Gastroesophageal sphincter (tissue), 4 donors: Measurements from ENCODE around the gene ELMOD3. TPM values are rescaled to one million over a fixed set of nuclear protein-coding genes. Genes with fewer than 3 reads are reported as not detected.

Experiments used
- ATAC-seq: fragments of 150-250 bp; one replicate; pipeline ENCODE4 v1.9.1; 2016; ENCODE audit warnings: mild to moderate bottlenecking, moderate library complexity
- H3K27ac ChIP-seq, 4 donors: fragments of 200-600 bp; sonication (generic) in 3 of 4; 1 replicate in 3 of 4; 2 replicates in 1 of 4; pipeline ENCODE4 v1.5.1; 2016 to 2019
- H3K27me3 ChIP-seq: fragments of 200-600 bp; sonication (generic); one replicate; pipeline ENCODE4 v1.5.1; 2019
- H3K36me3 ChIP-seq, 2 donors: fragments of 200-600 bp; sonication (generic); one replicate each; pipeline ENCODE4 v1.5.1; 2019; ENCODE audit warnings: control low read depth in 1 of 2
- H3K4me1 ChIP-seq, 3 donors: fragments of 200-600 bp; sonication (generic); 1 replicate in 2 of 3; 2 replicates in 1 of 3; pipeline ENCODE4 v1.5.1; 2016 to 2019; ENCODE audit warnings: control low read depth in 2 of 3
- H3K4me3 ChIP-seq, 2 donors: fragments of 200-600 bp; sonication (generic); one replicate each; pipeline ENCODE4 v1.5.1; 2019; ENCODE audit warnings: mild to moderate bottlenecking in 1 of 2, moderate library complexity in 1 of 2
- H3K9me3 ChIP-seq, 3 donors: fragments of 200-600 bp; sonication (generic); one replicate each; pipeline ENCODE4 v1.5.1; 2017 to 2019; ENCODE audit warnings: control low read depth in 2 of 3
- EP300 ChIP-seq: sonication (generic); formaldehyde crosslinking; IDR thresholded peaks from one replicate; pipeline ENCODE4 v1.6.1; 2017; ENCODE audit warnings: antibody characterized with exemption, mild to moderate bottlenecking
- POLR2A ChIP-seq, 2 donors: fragments of 450-650 bp; IDR thresholded peaks; one replicate each; pipeline ENCODE4 v1.6.1; 2017; ENCODE audit warnings: antibody characterized with exemption in 2 of 2, mild to moderate bottlenecking in 2 of 2, moderate library complexity in 1 of 2
- POLR2AphosphoS5 ChIP-seq: sonication (generic); formaldehyde crosslinking; IDR thresholded peaks from one replicate; pipeline ENCODE4 v1.6.1; 2017; ENCODE audit warnings: antibody characterized with exemption
- WGBS, 2 donors: methylation state at CpG; one replicate each; pipeline ENCODE4 v1.1.5; 2018; ENCODE audit warnings: low coverage in 1 of 2; 5-methylcytosine and 5-hydroxymethylcytosine counted together
- small RNA-seq, 4 donors: library from RNA; depleted of rRNA; stranded (forward); fragments of <200 nt; gene quantifications; one replicate each; pipeline ENCODE3, GENCODE V24; 2016
- total RNA-seq, 4 donors: library from RNA; depleted of rRNA; stranded (reverse); fragments of >200 nt; gene quantifications; one replicate each; pipeline ENCODE4 v1.1.0, GENCODE V29; 2016
- TF ChIP-seq, protein P1 (sequence below), 4 experiments: fragments of 200-600 bp in 2 of 4; fragments of 450-650 bp in 2 of 4; sonication (generic) in 1 of 4; IDR thresholded peaks; one replicate each; pipeline ENCODE4 v1.5.1; 2017 to 2019; ENCODE audit warnings: antibody characterized with exemption in 4 of 4, mild to moderate bottlenecking in 2 of 4, moderate library complexity in 2 of 4

ELMOD3 gene
- total RNA-seq, 4 donors from 2014 or later: 12.4 to 25.8 (median 18.0) TPM

DNA sequence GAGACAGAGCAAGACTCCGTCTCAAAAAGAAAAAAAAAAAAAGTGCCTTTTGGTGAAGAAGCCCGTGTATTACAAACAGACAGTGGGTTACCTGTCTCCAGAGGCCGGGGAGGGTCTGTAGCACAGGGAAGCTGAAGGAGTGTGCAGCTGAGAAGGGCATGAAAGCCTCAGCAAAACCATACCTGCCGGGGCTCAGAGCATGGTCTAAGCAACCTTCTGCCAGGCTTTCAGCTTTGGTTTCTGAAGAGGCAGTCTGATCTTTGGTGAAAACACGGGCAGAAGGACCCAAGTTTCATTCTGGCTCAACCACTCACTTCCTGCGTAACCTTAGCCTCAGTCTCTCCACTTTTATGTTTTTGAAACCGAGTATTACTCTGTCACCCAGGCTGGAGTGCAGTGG lies 85.4 kb downstream of the ELMOD3 start:
- ATAC-seq: no peak

DNA sequence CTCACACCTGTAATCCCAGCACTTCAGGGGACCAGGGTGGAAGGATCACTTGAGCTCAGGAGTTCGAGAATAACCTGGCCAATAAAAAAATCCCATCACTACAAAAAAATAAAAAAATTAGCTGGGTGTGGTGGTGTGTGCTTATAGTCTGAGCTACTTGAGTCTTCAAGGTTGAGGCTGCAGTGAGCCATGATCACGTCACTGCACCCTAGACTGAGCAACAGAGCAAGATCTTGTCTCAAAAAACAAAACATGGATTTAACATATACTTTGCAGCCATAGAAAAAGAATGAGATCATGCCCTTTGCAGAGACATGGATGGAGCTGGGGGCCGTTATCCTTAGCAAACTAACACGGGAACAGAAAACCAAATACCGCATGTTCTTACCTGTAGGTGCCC lies 86.2 kb downstream of the ELMOD3 start:
- Histone ChIP-seq H3K36me3 (no peaks in the 10 kb centered on the region), H3K27me3 (no peaks in the 10 kb centered on the region), H3K27ac (no peak overlapping the region), H3K4me1 (peaks cover 4 to 46% (median 23%) of the 10 kb centered on the region in 3 donors), H3K9me3 (no peaks in the 10 kb centered on the region), H3K4me3 (no peak overlapping the region)
- 88% methylated on average over 4 to 5 of the region's 5 CpGs for WGBS, 2 donors
- TF ChIP-seq, protein P1, sequence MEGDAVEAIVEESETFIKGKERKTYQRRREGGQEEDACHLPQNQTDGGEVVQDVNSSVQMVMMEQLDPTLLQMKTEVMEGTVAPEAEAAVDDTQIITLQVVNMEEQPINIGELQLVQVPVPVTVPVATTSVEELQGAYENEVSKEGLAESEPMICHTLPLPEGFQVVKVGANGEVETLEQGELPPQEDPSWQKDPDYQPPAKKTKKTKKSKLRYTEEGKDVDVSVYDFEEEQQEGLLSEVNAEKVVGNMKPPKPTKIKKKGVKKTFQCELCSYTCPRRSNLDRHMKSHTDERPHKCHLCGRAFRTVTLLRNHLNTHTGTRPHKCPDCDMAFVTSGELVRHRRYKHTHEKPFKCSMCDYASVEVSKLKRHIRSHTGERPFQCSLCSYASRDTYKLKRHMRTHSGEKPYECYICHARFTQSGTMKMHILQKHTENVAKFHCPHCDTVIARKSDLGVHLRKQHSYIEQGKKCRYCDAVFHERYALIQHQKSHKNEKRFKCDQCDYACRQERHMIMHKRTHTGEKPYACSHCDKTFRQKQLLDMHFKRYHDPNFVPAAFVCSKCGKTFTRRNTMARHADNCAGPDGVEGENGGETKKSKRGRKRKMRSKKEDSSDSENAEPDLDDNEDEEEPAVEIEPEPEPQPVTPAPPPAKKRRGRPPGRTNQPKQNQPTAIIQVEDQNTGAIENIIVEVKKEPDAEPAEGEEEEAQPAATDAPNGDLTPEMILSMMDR (IDR thresholded peaks at IDR 0.05): no peak
- TF ChIP-seq POLR2AphosphoS5 (no peak), POLR2A (IDR thresholded peaks at IDR 0.05) (no peak)
- ATAC-seq: no peak

More for the DNA sequence above, 85.4 kb downstream of the ELMOD3 start:
- no peak overlapping the region for H3K4me3 ChIP-seq
- no peaks in the 10 kb centered on the region for H3K36me3 ChIP-seq
- H3K4me1 ChIP-seq: peaks cover 4 to 45% (median 20%) of the 10 kb centered on the region in 3 donors
- no peaks in the 10 kb centered on the region for H3K27me3 ChIP-seq
- 79 to 97% methylated on average over 5 to 7 of the region's 7 CpGs for WGBS, 2 donors
- no peak for TF ChIP-seq POLR2AphosphoS5
- TF ChIP-seq EP300: no peak
- TF ChIP-seq, protein P1 (IDR thresholded peaks at IDR 0.05): no peak
- no peak for TF ChIP-seq POLR2A (IDR thresholded peaks at IDR 0.05)
- H3K9me3 ChIP-seq: no peaks in the 10 kb centered on the region
- H3K27ac ChIP-seq: peak overlapping the region in 1 of 4 donors; percentile 6

Small RNAs within 50 kb of the gene (small RNA-seq; reads per million reads assigned to genes)
- 0 reads per million in 4 donors for gene AC062037.1
- gene AC062037.2: 0 reads per million in 4 donors
- 0 reads per million in 4 donors for gene RF00019
- gene RN7SL113P: 0 reads per million in 4 donors

Other genes with a start within 250 kb of the ELMOD3 start
- 10 to 100 TPM in 1 of 4 donors, 1 to 10 TPM in 3; 4.0 to 13.0 (median 5.3) TPM for gene TCF7L1, start 221.4 kb upstream of the ELMOD3 start, total RNA-seq
- 100 to 1,000 TPM; 115 to 153 (median 124) TPM for gene TGOLN2, start 26.8 kb upstream of the ELMOD3 start, total RNA-seq
- 10 to 100 TPM; 29.5 to 61.8 (median 44.9) TPM for gene RETSAT, start 241 bp upstream of the ELMOD3 start, total RNA-seq
- gene CAPG, start 55.6 kb downstream of the ELMOD3 start, total RNA-seq: 10 to 100 TPM; 42.2 to 69.2 (median 60.2) TPM
- gene SH2D6, start 63.9 kb downstream of the ELMOD3 start, total RNA-seq: not detected
- 100 to 1,000 TPM in 2 of 4 donors, 10 to 100 TPM in 2; 68.5 to 295 (median 130) TPM for gene MAT2A, start 184.4 kb downstream of the ELMOD3 start, total RNA-seq
- 10 to 100 TPM; 16.2 to 29.3 (median 24.3) TPM for gene GGCX, start 206.7 kb downstream of the ELMOD3 start, total RNA-seq
- 10 to 100 TPM in 2 of 4 donors, 1 to 10 TPM in 1, not detected in 1; 4.9 to 30.5 (median 13.6) TPM for gene VAMP8, start 222.8 kb downstream of the ELMOD3 start, total RNA-seq
- 10 to 100 TPM; 37.6 to 56.5 (median 51.2) TPM for gene VAMP5, start 229.7 kb downstream of the ELMOD3 start, total RNA-seq
- gene RNF181, start 241.0 kb downstream of the ELMOD3 start, total RNA-seq: 100 to 1,000 TPM; 113 to 174 (median 148) TPM
- 10 to 100 TPM; 17.6 to 26.9 (median 19.9) TPM for gene TMEM150A, start 247.9 kb downstream of the ELMOD3 start, total RNA-seq